ENCODE measurements around the gene ERC2. TPM values are rescaled to one million over a fixed set of nuclear protein-coding genes. Genes with fewer than 3 reads are reported as not detected.

Gene ERC2
- total RNA-seq, 1 donor from 2014 or later, result 0.11 TPM

DNA sequence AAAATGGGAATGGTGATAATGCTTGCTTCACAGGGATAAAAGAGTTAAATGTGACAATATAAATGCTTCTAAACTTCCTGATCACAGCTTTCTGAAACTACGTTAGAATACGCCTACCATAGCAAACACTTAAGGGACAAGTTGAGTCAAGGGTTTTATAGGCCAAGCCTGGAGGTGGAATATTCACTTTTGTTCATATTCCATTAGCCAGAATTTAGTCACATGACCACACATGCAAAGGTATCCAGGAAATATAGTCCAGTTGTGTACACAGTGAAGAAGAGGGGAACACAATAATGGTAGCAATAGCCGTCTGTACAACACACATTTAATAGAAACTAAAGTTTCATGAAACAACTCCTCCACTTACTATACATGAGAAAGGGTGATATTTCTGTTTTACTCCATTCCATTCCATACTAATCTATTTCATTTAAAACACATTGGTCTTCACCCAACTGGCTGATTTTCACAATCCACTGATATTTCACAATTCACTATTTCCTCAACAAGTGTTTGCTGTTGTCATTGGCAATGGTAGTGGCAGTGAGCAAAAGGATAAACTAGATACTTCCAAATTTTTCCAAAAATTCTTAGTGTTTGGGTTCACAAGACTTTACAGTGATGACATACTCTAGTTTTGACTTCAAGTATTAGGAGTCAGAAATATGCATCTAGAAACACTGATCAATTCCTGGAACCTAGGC lies 270.9 kb downstream of the ERC2 start:
- DNase-seq (ENCODE audit: low spot score in 2 of 2), result no peak
- TF ChIP-seq, protein P1, sequence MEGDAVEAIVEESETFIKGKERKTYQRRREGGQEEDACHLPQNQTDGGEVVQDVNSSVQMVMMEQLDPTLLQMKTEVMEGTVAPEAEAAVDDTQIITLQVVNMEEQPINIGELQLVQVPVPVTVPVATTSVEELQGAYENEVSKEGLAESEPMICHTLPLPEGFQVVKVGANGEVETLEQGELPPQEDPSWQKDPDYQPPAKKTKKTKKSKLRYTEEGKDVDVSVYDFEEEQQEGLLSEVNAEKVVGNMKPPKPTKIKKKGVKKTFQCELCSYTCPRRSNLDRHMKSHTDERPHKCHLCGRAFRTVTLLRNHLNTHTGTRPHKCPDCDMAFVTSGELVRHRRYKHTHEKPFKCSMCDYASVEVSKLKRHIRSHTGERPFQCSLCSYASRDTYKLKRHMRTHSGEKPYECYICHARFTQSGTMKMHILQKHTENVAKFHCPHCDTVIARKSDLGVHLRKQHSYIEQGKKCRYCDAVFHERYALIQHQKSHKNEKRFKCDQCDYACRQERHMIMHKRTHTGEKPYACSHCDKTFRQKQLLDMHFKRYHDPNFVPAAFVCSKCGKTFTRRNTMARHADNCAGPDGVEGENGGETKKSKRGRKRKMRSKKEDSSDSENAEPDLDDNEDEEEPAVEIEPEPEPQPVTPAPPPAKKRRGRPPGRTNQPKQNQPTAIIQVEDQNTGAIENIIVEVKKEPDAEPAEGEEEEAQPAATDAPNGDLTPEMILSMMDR (IDR thresholded peaks at IDR 0.05), result no peak
- H3K4me1 ChIP-seq, result no peaks in the 10 kb centered on the region
- no peak overlapping the region for H3K27ac ChIP-seq
- no peaks in the 10 kb centered on the region for H3K9me3 ChIP-seq
- no peak overlapping the region for H3K4me3 ChIP-seq
- H3K27me3 ChIP-seq, result no peaks in the 10 kb centered on the region
- no peaks in the 10 kb centered on the region for H3K36me3 ChIP-seq
- intact Hi-C loops (cut with DNase I), result no loop called here

DNA sequence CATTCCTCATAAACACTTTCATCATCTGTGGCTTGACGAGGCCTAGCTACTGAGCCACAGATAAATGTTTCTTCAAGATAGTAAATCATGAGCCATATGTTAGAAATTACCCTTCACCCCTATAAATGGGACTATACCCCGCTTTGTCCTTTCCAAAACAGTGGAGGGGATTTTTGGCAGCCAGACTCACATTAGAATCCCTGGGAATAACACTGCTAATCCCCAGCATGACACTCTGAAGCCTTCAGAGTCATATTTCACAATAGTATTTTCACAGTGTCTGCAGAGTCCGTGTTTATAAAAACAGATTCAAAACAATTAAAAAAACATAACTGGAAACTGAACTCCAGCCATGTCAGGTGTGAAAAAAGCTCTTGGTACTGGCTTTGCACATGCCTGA lies 271.6 kb downstream of the ERC2 start:
- intact Hi-C loops (cut with DNase I), result no loop called here
- H3K4me1 ChIP-seq, result no peaks in the 10 kb centered on the region
- H3K27me3 ChIP-seq, result no peaks in the 10 kb centered on the region
- DNase-seq (ENCODE audit: low spot score in 2 of 2), result no peak
- H3K9me3 ChIP-seq, result no peaks in the 10 kb centered on the region
- no peak overlapping the region for H3K27ac ChIP-seq
- no peak overlapping the region for H3K4me3 ChIP-seq
- H3K36me3 ChIP-seq, result no peaks in the 10 kb centered on the region
- TF ChIP-seq, protein P1 (IDR thresholded peaks at IDR 0.05), result no peak

DNA sequence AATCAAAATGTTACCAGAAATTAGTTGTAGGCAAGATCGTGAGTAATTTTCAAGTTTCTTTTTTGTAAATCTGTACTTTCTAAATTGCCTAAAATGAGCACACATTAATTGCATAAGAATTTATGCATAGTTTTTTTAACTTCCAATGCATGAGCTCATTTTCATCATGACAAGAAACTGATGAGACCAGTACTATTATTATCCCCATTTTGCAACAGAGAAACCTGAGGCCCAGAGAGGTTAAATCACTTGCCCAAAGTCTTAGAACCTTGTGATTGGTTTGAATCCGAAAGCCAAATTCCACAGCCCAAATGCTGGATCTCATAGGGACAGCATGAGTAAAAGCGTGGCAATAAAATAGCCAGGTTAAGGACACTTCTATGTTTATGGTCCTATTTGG lies 274.7 kb downstream of the ERC2 start:
- TF ChIP-seq, protein P1 (IDR thresholded peaks at IDR 0.05), result no peak
- Histone ChIP-seq H3K36me3 (no peaks in the 10 kb centered on the region), H3K9me3 (no peaks in the 10 kb centered on the region), H3K27ac (no peak overlapping the region), H3K4me1 (no peaks in the 10 kb centered on the region), H3K27me3 (no peaks in the 10 kb centered on the region), H3K4me3 (no peak overlapping the region)
- no peak for DNase-seq (ENCODE audit: low spot score in 2 of 2)
- intact Hi-C loops (cut with DNase I), result no loop called here

DNA sequence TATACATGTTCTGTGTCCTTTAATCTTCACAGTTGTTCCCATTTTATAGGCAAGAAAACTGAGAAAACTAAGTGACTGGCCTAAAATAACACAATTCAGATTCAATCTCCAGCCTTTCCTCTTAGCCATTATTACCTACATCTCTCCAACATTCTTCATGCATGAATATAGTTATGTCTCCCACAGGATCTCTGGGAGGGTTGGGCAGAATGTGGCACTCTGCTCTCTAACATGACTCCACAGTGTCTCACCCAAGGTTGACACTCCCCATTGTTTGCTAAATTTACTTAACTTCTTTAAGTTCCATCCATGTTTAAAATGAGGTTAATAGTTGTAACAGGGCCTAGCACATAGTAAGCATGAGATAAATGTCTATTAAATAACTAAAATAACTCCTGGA lies 276.3 kb downstream of the ERC2 start:
- Histone ChIP-seq H3K4me1 (no peaks in the 10 kb centered on the region), H3K4me3 (no peak overlapping the region), H3K27ac (no peak overlapping the region), H3K36me3 (no peaks in the 10 kb centered on the region), H3K27me3 (no peaks in the 10 kb centered on the region), H3K9me3 (no peaks in the 10 kb centered on the region)
- TF ChIP-seq, protein P1 (IDR thresholded peaks at IDR 0.05), result no peak
- intact Hi-C loops (cut with DNase I), result no loop called here
- DNase-seq (ENCODE audit: low spot score in 2 of 2), result no peak

DNA sequence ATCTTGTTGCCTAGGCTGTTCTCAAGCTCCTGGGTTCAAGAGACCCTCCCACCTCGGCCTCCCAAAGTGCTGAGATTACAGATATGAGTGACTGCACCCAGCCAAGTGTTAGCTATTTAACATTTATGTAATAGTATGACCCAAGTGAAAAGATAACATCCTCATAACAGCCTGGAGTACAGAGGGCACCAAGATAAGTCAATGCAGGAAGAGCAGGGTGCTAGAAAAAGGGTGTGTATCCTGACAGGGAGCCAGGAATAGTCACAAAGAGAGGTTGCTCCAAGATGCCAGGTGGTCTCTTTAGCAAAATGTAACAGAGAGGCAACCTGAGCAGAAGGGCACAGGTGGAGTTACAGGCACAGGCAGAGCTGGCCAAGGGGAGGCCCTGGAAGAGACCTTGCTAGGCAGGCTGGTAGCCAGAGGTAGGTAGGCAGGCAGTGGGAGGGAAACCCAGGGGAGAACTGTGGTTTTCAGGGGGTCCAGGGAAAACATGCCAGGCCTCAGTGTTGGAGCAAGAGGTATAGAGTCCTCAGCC lies 277.4 kb downstream of the ERC2 start:
- Histone ChIP-seq H3K4me3 (no peak overlapping the region), H3K9me3 (no peaks in the 10 kb centered on the region), H3K4me1 (no peaks in the 10 kb centered on the region), H3K36me3 (no peaks in the 10 kb centered on the region), H3K27ac (no peak overlapping the region), H3K27me3 (no peaks in the 10 kb centered on the region)
- intact Hi-C loops (cut with DNase I), result no loop called here
- no peak for DNase-seq (ENCODE audit: low spot score in 2 of 2)
- TF ChIP-seq, protein P1 (IDR thresholded peaks at IDR 0.05), result no peak
